ENCODE measurements around the gene SLN. TPM values are rescaled to one million over a fixed set of nuclear protein-coding genes. Genes with fewer than 3 reads are reported as not detected.

SLN gene
- total RNA-seq, 1 donor: not detected

DNA sequence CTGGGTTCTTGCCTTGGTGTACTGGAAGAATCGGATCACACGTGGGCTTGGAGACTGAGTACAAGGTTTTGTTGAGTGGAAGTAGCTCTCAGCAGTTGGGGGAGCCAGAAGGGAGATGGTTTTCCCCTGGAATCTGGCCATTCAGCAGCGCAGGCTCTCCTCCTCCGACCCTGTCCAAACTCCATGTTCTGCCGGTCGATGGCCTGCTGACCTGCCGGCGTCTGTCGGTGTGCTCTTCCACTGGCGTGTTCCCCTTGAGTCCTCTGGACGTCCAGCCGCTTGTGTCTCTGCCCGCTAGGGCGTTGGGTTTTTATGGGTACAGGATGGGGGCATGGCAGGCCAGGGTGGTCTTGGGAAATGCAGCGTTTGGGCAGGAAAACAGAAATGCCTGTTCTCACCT, 38.5 kb upstream of the SLN start:
- TF ChIP-seq, protein P1, sequence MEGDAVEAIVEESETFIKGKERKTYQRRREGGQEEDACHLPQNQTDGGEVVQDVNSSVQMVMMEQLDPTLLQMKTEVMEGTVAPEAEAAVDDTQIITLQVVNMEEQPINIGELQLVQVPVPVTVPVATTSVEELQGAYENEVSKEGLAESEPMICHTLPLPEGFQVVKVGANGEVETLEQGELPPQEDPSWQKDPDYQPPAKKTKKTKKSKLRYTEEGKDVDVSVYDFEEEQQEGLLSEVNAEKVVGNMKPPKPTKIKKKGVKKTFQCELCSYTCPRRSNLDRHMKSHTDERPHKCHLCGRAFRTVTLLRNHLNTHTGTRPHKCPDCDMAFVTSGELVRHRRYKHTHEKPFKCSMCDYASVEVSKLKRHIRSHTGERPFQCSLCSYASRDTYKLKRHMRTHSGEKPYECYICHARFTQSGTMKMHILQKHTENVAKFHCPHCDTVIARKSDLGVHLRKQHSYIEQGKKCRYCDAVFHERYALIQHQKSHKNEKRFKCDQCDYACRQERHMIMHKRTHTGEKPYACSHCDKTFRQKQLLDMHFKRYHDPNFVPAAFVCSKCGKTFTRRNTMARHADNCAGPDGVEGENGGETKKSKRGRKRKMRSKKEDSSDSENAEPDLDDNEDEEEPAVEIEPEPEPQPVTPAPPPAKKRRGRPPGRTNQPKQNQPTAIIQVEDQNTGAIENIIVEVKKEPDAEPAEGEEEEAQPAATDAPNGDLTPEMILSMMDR (IDR thresholded peaks at IDR 0.05; ENCODE audit: insufficient read depth, low read depth, low read length): no peak
- H3K4me3 ChIP-seq (ENCODE audit: low read depth, low read length): no peak overlapping the region
- no peak for DNase-seq (ENCODE audit: low read depth)

DNA sequence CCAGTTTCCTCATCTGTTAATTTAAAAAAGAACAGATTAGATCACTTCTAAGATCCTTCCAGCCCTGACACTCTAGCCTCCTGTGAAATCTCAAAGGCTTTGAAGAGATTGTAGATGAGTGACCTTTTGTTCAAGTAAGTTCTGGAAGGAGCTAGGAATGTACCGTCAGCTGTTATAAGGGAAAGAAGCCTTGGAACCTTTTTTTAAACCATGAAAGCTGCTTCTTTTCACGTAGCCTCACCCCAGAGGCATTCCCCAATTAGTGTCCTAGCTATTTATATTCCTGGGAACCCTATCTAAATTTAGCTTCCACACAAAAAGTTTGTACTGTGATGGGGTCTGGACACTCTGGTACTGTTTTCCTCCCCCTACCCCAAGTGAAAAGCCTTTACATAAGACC, 35.8 kb upstream of the SLN start:
- H3K4me3 ChIP-seq (ENCODE audit: low read depth, low read length): no peak overlapping the region
- TF ChIP-seq, protein P1 (IDR thresholded peaks at IDR 0.05; ENCODE audit: insufficient read depth, low read depth, low read length): no peak
- peak; percentile 31 for DNase-seq (ENCODE audit: low read depth)

DNA sequence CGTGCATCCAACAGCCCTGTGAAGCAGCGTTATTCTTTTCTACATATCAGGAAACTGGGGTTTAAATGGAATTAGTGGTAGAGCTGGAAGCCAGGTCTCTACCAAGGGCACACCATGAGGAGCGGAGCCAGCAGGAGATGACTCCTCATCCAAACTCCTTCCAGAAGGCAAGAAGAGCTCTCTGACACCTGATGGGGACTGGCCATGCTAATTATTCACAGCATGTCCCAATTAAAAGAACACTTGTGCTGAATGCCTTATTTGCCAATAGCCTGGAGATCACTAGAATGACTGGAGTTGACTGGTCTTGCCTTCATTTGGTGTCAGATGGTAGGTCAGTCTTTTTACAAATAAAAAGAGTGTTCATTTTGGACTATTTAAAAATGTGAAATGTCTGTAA, 32.9 kb upstream of the SLN start:
- no peak for DNase-seq (ENCODE audit: low read depth)
- TF ChIP-seq, protein P1 (IDR thresholded peaks at IDR 0.05; ENCODE audit: insufficient read depth, low read depth, low read length): no peak
- H3K4me3 ChIP-seq (ENCODE audit: low read depth, low read length): no peak overlapping the region

DNA sequence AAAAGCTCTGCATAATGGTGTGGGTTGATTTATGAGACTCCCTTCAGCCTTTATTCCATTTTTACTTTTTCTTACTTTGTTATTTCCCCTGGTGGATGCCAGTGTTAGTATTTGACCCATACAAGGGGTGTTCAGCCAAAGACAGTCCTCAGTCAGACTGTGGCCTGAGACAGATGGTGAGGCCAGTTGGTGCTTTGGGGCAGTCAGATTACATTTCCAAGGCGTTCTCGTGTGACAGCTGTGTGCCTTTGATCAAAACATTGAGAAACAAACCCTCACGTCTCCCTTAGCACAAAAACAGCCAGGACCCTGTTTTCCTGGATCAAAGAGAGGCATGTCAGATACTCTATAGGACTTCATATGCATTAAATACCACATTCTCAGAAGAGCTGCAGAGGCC, 31.3 kb upstream of the SLN start:
- no peak for DNase-seq (ENCODE audit: low read depth)
- TF ChIP-seq, protein P1 (IDR thresholded peaks at IDR 0.05; ENCODE audit: insufficient read depth, low read depth, low read length): no peak
- H3K4me3 ChIP-seq (ENCODE audit: low read depth, low read length): no peak overlapping the region

DNA sequence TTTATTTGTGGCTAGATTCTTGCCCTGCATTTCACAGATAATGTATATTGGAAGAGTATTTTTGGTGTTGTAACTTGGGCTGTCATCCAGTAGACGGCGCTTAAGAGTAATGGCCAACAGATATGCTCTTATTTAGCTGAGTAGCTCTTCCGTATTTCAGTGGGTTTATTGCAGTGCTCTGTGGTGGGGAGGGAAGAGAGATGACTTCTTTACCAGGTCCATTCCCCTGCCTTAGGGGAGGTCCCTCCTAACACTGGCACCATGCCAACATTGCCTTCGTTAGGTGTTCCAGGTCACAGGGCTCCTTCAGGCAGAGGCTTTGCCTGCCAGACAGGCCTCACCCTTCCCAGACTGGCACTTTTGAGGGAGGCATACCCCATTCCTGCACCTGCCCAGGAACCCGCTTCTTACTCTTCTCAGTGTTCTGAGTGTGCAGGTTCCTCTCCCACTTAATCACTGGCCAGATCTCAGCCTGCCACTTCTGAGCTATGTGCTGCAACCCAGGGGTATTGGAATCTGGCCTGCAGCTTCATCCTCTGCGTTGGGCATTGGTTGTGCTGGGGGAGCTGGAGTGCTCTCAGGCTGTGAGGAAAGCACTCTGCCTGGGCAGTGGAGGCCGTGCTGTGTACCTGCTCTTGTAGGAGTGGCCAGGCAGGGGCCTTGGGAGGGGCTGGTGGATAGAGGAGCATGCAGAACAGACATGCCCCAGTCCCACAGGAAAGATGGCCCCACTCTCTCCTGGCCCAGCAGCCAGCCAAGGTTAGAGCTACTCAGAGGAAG, 29.4 kb upstream of the SLN start:
- DNase-seq (ENCODE audit: low read depth): peak; percentile 37
- H3K4me3 ChIP-seq (ENCODE audit: low read depth, low read length): no peak overlapping the region
- TF ChIP-seq, protein P1 (IDR thresholded peaks at IDR 0.05; ENCODE audit: insufficient read depth, low read depth, low read length): peak; percentile 65

DNA sequence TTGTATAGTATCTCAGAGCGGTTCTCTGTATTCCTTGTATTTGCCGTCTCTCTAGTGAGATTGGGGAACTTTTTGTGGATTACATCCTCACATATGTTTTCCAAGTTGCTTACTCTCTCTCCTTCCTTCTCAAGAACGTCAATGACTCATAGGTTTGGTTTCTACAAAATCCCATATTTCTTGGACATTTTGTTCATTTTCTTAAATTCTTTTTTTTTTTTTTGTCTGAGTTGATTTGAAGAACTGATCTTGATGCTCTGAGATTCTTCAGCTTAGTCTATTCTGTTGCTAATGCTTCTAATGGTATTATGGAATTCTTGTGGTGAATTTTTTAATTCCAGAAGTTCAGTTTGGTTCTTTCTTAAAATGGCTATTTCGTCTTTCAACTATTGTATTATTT, 28.4 kb upstream of the SLN start:
- no peak for DNase-seq (ENCODE audit: low read depth)
- TF ChIP-seq, protein P1 (IDR thresholded peaks at IDR 0.05; ENCODE audit: insufficient read depth, low read depth, low read length): no peak
- H3K4me3 ChIP-seq (ENCODE audit: low read depth, low read length): no peak overlapping the region

DNA sequence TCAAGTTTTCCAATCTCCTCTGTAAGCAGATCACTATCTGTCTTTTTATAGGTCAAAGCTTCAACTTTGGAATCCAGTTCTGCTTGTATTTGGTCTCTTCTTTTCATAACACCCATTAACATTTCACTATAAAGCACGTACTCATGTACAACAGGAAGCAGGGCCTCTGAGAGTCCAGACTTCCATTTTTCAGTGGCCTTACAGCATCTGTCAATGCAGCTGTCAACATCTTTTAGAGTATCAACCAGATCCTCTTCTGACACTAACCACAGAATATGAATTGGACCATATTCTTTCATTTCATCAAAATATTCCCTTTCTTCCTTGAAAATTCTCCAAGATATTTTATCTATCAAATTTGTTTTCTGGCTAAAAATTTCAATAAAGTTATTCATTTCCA, 24.7 kb upstream of the SLN start:
- TF ChIP-seq, protein P1 (IDR thresholded peaks at IDR 0.05; ENCODE audit: insufficient read depth, low read depth, low read length): no peak
- H3K4me3 ChIP-seq (ENCODE audit: low read depth, low read length): no peak overlapping the region
- no peak for DNase-seq (ENCODE audit: low read depth)
